HG03045 (cell line): ENCODE measurements around the gene MYO7A.

Source experiments
- ATAC-seq: cut with Tn5 transposase; IDR thresholded peaks from one replicate; pipeline ENCODE4 v1.9.1; 2021; ENCODE audit warnings: mild to moderate bottlenecking, moderate library complexity; ENCODE audit not compliant: unreplicated experiment

The MYO7A gene

DNA sequence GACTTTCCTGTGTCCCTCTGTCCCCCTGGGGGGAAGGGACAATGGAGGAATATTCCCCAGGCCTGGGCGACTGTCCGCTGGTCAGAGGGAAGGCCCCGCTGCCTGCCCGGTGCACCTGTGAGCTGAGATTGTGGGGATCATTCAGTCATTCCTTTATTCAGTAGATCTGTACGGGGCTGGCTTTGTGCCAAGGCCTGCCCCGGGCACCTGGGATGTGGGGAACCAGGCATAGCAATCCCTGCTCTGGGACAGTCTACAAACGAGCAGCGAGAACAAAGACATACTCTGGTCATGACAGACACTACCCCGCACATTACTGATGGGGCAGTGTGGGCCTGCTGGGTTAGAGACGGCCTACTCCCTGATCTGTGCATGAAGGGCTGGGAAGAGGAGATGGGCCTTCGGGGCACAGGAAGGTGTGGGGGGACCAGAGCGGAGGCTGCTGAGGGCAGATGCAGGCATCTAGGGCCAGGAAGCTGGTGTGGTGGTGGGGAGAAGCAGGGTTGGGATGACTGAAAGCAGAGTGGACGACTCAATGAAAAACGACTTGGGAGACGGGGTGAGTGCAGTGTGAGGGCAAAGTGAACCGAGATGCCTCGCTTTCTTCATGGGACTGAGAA is 1.8 kb upstream of the MYO7A start:
- no peak for ATAC-seq

DNA sequence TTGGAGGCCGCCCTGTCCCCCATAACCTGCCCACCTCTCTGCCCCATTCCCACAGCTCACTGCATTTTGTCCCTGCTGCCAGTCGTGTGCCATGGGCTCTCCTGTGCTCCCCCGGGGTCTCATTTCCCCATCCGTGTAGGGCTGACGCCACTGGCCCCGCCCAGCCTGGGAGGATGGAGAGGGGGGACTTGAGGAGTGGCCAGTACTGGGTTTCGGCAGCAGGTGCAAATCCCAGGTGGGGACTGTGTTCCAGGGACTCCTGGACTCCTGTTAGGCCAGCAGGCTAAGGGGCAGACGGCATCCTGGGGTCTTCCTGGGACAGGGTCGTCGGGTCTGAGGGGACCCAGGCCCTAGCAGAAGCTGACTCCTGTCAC is 1.2 kb upstream of the MYO7A start:
- no peak for ATAC-seq

DNA sequence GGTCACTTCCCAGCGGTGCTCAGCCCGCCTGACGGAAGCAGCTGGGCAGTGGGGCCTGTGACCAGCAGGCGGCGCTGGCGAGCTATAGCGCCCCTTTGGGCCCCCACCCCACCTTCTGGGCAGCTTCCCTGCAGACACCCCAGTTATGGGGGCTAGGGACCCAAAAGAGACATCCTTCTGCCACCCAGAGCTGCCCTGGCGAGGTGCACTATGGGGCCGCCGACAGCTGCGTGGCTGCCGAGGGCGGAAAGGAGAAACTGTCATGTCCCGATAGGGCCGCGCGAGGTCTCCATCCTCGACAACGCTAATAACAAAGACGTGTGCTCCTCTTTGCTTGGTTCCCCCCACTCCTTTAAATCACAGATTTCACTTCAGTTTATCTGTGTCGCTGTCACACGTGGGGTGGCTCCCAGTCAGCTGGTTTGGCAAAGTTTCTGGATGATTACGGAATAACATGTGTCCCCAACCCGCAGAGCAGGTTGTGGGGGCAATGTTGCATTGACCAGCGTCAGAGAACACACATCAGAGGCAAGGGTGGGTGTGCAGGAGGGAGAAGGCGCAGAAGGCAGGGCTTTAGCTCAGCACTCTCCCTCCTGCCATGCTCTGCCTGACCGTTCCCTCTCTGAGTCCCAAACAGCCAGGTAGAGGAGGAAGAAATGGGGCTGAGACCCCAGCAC is 673 bp upstream of the MYO7A start:
- ATAC-seq, result no peak

DNA sequence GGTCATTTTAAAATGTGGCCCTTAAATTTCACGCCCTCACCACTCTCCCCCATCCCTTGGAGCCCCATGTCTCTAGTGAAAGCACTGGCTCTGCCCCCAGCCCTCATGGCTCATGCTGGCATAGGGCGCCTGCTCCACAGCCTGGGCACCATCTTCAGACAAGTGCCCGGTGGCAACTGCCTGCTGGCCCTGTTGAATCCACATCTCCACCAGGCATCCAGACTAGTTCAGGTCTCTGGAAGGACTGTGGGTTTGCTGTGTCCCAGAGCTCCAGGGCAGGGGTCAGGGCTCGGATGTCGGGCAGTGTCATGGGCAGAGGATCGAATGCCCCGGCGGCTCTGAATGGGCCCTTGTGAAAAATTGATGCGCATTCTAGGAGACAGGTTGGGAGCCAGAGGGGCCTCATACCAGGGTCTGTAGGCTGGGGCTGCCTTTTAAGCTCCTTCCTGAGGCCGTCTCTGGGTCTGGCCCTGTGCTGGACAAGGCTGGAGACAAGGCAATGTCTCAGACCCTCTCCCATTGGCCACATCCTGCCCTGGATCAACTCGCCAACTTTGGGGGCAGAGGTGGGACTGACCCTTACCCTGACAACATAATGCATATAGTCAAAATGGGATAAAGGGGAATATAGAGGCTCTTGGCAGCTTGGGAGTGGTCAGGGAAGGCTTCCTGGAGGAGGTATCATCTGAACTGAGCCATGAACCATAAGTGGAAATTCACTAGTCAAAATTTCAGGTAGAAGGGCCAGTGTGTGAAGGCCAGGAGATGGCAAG is 1.2 kb downstream of the MYO7A start:
- no peak for ATAC-seq

DNA sequence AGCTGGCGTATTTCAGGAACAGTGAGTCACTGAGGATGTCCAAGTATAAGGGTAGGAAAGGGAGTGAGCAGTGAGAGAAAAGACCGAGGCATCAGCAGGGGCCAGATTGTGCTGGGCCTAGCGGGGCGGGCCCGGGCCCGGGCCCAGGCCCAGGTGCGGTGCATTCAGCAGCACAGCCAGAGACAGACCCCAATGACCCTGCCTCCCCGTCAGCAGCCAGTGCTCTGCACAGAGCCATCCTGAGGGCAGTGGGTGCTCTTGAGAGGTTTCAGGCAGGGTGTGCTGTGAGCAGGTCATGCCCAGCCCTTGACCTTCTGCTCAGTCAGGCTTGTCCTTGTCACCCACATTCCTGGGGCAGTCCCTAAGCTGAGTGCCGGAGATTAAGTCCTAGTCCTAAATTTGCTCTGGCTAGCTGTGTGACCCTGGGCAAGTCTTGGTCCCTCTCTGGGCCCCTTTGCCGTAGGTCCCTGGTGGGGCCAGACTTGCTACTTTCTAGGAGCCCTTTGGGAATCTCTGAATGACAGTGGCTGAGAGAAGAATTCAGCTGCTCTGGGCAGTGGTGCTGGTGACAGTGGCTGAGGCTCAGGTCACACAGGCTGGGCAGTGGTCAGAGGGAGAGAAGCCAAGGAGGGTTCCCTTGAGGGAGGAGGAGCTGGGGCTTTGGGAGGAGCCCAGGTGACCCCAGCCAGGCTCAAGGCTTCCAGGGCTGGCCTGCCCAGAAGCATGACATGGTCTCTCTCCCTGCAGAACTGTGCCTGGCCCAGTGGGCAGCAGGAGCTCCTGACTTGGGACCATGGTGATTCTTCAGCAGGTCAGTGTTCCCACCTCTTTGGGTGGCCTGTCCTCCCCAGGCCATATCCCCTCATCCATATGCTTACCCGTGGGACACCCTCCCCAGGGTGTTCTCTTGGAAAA is 2.1 kb downstream of the MYO7A start:
- no peak for ATAC-seq

DNA sequence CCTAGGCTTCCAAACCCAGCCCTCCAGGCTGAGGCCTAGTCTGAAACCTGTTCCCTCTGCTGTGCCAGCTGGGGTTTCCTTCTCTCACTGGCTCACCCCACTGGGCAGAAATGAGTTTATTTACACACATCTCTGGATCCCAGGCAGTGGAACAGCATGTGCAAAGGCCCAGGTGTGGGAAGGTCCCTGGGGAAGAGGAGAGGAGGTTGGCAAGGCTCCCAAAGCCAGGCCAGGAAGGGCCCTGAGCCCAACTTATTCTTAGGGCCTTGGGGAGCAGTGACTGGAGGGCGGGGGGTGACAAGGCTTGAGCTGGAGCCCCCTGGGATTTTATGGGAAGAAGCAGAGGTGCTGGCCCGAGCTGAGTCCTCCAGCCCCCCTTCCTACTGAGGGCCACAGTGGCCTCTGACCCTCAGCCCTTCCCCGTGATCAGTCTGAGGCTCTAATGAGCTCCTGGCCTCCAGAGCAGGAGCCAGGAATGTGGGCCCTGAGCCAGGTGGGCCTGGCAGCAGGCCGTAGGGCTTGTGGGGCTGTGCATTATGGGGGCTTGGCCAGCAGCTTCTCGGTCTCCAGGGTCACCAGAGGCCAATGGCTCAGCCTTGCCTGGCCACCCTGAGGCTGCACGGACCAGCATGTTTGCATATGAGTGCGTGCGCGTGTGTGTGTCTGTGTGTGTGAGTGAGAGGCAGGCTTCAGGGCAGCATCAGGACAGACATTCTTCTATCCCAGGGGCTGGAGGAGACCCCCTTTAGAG is 2.9 kb downstream of the MYO7A start:
- no peak for ATAC-seq

DNA sequence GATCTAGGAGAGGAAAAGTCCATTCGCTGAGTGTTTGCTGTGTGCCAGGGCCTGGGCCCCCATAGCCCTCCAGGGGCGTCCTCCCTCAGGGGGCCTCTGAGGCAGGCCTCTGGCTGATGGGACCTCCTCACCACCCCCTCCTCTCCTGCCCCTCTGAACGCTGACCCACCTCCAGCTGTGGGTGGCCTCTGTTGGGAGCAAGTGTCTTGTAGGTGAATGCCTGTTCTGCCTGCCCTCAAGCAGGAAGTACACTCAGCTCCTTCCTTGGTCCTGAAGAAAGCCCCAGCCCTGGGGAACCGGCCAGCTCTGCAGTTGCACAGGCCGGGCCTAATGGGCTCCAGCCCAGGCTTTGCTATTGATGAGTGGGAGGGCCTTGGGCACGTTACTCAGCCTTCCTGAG is 3.5 kb downstream of the MYO7A start:
- no peak for ATAC-seq

DNA sequence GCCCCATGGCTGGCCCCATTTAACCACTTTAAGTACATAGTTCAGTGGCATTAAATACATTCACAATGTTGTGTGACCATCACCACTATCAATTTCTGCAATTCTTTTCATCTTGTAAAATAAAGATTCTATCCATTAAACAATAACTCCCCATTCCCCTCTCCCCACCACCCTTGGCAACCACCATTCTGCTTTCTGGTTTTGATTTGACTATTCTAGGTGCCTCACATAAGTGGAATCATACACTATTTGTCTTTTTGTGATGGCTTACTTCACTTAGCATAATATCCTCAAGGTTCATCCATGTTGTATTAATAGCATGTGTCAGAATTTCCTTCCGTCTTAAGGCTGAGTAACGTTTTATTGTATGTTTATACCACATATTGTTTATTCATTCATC is 7.0 kb downstream of the MYO7A start:
- no peak for ATAC-seq

DNA sequence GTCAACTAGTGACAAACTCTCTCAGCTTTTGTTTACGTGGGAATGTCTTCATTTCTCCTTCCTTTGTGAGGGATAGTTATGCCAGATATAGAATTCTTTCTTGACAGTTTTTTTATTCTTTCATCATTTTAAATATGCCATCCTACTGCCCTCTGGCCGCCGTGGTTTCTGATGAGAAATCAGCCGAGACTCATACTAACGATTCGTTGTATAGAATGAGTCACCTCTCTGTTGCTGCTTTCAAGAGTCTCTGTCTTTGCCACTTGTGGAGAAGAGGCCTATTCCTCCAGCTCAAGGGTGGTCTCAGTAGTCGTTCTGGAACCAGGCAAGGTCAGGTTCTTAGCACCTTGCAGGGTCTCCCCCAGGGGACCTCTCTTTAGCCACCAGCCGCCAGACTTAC is 8.0 kb downstream of the MYO7A start:
- no peak for ATAC-seq

DNA sequence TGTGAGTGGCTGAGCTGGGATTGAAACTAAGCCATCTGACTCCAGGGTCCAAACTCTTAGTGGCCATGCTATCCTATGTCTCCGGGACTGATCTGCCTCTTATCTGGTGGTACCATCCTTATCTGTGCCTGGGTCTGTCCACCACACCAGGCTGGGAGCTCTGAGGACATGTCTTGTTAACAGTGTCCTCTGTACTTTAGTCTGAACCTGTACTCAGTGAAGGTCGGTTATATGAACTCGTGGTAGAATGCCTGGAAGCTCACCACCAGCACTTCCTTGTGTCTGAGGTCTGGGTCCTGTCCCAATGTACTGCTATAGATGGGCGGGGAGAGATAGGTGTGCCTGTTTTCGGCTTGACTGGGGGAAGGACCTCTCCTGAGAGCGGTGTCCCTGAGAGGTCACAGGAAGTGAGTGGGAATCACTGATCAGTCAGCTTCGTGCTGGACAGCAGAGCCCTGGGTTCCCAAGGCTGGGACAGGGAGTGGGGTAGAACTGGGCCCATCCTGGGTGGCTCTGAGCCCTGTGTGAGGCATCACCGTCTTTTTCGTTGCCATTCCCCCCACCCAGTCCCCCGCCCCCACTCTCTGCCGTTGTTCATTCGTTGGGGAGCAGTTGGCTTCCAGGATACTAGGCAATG is 8.9 kb downstream of the MYO7A start:
- ATAC-seq, result no peak

DNA sequence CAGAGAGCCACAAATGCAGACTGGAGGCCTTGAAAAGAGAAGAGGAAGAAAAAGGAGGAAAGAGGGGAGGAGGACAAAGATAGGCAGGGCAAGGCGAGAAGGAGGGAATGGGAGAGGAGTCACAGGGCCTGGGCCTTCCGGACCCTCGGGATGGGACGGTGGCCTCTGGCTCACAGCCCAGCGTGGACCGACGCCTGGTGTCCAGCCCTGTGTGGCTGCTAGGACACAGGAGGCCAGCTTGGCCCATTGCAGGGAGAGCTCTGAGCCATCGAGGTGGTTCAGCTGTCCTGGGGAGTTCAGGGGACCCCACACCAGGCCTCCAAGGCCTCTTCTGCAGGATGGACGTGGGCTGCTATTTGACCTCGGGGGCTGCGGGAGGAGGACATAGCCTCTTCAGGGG is 9.4 kb downstream of the MYO7A start:
- ATAC-seq, result no peak

DNA sequence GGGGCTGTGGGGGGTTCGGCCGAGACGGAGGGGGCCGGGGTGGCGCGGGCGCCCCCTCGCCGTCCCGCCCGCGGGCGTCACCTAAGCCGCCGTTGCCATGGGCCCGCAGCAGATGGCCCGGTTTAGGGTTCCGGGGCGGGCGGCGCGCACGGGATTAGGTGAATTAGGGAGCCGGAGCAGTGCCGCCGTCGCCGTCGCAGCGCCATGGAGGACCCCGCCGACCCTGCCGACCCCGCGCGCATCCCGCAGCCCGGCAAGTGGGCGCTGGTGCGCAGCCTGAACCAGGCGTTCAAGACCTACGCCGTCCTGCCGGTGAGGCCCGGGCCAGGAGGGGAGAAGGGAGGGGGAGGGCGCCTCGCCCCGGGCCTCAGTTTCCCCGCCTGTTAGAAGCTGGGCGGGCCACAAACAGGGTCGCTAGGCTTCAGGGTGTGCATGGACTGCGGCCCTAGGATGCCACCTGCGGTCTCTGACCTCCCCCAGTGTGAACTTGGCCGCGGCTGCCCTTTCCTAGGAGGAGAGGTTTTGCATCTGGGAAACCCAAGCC is 10.1 kb downstream of the MYO7A start:
- no peak for ATAC-seq

DNA sequence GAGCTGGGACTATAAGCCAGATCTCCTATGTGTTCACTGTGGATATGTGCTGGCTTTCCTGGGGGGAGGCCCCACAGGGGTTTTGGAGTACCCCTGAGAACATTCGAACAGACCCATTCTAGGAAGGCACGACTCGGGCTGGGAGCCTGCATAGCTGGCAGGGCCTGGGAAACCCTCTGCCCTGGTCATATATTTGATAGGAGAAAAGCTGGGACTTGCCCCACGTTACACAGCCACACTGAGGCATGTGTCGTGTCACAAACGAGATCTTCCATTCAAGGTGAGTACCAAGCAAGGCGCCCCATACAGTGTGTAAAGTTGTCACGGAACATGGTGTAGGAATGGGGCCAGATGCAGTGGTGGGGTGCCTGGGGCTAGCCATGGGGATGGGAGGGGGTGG is 11.2 kb downstream of the MYO7A start:
- ATAC-seq, result no peak

DNA sequence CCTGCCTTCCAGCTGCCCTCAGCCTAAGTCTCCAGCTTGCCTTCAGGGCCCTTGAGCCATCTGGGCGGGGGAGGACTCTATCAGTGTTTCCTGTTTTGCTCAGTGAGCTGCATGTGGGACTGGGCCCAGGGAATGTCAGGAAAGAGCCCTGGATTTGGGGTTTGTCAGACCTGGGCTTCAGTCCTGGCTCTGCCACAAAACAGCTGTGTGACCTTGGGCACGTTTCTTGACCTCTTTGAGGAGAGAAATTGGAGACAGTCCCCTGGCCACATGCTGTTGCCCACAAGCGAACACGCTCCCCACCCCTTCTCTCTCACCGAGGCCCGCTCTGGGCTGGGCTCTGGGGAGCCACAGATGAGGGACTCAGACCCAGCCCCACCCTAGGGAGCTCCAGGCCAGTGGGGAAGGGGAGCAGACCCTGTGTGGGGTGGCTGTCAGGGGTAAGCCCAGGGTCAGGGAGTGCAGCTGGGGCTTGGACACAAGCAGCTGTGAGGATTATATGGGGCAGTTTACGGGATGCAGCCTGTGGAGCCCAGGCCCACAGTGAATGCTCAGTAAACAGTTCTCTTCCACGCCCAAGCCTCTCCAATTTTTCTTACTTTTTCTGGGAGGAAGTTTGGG is 12.3 kb downstream of the MYO7A start:
- no peak for ATAC-seq

DNA sequence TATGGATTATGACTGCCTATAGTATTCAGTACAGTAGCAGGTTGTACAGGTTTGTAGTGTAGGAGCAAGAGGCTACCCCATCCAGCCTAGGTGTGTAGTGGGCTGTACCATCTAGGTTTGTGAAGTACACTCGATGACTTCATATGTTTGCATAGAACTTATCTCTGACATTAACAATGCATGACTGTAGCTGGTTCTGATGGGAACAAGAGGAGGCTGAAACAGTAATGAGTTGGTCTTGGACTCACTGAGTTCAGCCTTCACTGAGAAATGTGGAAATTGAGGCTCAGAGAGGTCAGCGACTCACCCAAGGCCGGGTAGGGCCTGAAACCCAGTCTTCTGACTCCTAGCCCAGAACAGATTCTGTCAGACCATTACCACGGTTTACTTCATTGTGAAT is 13.0 kb downstream of the MYO7A start:
- ATAC-seq, result no peak

DNA sequence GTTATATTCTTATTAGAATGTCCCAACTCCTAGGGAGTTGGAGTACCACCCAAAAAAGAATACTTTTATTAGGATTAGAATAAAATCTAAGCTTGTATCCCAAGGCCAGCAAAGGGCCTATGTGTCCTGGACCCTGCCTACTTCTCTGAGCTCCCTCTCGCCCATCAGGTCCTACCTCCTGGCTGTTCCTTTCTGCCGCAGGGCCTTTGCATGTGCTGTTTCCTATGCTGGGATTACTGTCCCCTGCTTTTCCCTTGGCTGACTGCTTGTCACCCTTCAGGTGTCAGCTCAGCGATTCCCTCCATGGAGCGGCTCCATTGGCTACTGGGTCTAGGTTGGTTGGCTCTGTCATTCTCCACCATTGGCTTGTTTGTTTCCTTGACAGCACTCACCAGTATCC is 13.4 kb downstream of the MYO7A start:
- no peak for ATAC-seq

DNA sequence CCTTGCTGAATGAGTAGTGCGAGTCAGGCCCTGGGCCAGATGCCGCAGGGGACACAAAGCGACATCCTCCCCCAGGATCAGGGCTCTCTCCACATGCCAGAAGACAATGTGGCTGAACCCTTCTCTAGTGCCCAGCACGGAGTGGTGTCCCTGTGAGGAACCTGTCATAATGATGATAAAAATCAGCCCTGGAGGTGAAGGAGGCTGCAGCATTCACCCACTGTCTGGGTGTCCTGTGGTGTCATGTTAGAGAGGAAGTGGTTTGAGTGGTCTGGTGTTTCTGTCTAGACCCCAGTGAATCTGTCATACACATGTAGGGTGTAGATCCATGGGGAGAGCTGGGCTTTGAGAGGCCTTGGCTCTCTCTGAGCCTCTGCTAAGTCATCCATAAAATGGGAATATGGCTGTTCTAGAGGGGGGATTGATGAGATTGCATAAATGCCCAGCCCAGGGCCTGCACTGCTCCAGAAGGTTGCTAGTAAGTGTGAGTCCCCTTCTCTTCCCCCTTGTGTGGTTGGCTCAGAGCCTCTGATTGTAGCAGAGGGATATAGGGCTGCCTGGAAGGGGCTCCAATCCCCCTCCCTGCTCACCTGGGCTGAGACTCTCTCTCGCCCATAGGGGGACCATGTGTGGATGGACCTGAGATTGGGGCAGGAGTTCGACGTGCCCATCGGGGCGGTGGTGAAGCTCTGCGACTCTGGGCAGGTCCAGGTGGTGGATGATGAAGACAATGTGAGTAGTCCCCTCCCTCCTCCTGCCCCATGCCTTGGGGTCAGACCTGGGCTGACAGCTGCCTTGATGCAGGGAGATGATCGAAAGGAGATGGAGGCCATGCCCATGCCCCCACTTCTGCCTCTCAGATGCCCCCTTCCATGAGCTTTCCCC is 14.3 kb downstream of the MYO7A start:
- ATAC-seq, result no peak

DNA sequence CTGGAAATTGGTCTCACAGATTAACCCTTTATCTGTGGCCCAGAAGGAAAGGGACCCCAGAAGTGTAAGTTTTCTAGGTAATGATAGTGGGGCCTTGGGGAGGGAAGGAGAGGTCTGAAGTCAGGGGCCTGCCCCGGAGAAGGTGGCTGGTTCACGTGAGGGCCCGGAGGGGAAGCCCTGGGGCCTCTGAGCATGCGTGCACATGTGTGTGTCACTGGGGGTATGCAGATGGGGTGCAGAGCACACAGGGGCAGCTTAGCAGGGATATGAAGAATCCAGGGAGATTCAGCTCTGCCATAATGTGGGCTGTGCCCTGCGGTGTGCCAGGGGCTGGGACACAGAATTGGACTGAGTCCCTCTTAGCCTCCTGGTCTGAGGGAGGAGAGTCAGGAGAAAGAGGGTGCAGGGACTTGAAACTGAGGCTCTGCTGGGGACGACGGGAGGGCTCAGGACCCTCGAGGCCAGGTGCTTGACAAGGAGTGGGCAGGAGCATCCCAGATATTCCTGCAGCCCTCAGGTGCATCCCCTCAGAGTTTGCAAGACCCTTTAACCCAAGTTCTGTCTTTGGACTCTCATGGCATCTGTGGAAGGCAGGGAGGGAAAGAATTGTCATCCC is 15.5 kb downstream of the MYO7A start:
- no peak for ATAC-seq
